Measurements from ENCODE around the gene SLC25A52.

The SLC25A52 gene

DNA sequence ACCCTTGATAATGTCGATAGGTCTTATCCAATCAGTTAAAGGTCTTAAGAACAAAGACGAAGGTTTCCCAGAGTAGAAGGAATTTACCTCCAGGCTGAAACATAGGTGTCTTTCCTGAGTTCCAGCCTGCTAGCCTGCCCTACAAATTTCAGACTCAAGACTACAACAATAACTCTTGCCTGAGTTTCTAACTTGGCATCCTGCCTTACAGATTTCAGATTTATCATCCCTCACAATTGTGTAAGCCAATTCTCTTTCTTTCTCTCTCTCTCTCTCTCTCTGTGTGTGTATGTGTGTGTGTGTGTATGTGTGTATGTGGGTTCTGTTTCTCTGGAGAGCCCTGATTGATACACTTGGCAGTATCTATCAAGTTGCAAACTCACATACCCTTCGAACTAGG lies 39.1 kb downstream of the SLC25A52 start:
- TF ChIP-seq GATA2 (IDR thresholded peaks at IDR 0.05; ENCODE audit: low read depth, low read length) (no peak), GATA3 (IDR thresholded peaks at IDR 0.05; ENCODE audit: low read depth, low read length) (no peak)

DNA sequence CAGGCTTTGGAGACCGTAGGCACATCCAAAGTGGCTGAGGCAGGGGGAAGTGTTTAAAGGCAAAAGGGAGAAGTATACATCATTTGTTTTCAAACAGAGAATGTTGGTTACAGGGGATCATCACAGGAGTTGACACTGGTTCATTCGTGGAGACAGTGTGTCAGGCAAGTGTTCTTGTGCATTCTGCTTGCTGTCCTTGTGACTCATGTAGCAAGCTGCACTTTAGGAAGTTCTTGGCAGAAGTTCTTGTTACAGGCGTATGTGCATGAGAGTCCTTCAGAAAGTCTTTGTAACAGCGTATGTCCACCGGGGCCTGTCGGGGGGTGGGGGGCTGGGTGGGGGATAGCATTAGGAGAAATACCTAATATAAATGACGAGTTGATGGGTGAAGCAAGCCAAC lies 39.8 kb downstream of the SLC25A52 start:
- TF ChIP-seq GATA3 (IDR thresholded peaks at IDR 0.05; ENCODE audit: low read depth, low read length) = no peak
- no peak for TF ChIP-seq GATA2 (IDR thresholded peaks at IDR 0.05; ENCODE audit: low read depth, low read length)

DNA sequence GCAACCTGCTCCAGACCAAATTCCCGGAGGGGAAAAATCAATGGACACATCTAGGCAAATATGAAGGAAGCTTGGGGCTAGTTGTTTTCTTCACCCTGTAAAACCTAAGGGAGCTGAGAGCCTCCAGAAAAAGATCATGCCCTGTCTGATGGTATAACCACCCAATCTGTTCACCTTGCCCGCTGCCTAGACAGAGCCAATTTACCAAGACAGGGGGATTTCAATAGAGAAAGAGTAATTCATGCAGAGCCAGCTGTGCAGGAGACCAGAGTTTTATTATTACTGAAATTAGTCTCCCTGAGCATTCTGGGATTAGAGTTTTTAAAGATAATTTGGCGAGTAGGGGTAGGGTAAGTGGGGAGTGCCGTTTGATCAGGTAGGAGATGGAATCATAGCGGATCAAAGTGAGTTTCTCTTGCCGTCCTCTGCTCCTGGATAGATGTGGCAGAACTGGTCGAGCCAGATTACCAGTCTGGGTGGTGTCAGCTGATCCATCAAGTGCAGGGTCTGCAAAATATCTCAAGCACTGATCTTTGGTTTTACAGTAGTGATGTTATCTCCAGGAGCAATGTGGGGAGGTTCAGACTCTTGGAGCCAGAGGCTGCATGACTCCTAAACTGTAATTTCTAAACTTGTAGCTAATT lies 41.2 kb downstream of the SLC25A52 start:
- TF ChIP-seq GATA2 (IDR thresholded peaks at IDR 0.05; ENCODE audit: low read depth, low read length) (no peak), GATA3 (IDR thresholded peaks at IDR 0.05; ENCODE audit: low read depth, low read length) (no peak)

DNA sequence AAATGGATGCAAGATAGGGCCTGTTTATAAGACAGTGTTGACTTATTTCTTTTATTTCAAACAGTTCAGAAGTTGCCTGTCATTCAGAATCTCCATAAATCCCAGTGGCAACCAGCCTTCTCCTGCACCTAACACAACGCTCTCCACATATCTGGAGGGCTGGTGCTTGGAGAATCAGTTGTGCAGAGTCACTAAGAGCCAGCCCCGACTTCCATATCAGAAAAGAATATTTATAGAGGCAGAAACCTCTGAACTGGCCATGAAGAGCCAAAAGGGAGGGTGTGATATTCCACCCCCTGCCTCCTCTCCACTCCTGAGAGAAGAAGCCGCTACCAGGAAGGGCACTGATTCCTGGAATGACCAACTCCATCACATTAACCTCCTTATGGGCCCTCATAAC lies 42.3 kb downstream of the SLC25A52 start:
- no peak for TF ChIP-seq GATA2 (IDR thresholded peaks at IDR 0.05; ENCODE audit: low read depth, low read length)
- no peak for TF ChIP-seq GATA3 (IDR thresholded peaks at IDR 0.05; ENCODE audit: low read depth, low read length)

DNA sequence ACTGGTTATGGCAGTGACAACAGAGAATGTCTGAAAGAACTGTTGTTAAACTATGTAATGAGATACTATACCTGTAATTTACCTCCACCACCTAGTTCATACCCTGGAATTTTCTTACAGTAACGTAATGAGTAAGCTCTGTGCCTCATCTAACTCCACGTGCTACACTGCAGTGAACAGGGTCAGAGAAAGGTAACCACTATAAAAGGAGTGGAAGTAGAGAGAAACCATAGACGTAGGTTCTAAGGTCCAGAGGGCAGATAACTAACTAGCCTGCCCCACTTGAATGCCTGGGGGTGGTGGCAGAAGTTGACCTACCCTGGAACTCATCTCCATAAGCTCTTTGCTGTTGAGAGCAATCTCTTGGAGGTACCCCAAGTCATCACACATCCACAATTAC lies 44.3 kb downstream of the SLC25A52 start:
- no peak for TF ChIP-seq GATA3 (IDR thresholded peaks at IDR 0.05; ENCODE audit: low read depth, low read length)
- no peak for TF ChIP-seq GATA2 (IDR thresholded peaks at IDR 0.05; ENCODE audit: low read depth, low read length)

GRCh38 chr18:31711365-31712172 lies 49.1 kb downstream of the SLC25A52 start:
- TF ChIP-seq GATA3 (IDR thresholded peaks at IDR 0.05; ENCODE audit: low read depth, low read length) (no peak), GATA2 (IDR thresholded peaks at IDR 0.05; ENCODE audit: low read depth, low read length) (no peak)

- TF ChIP-seq GATA2 (IDR thresholded peaks at IDR 0.05; ENCODE audit: low read depth, low read length) (no peak), GATA3 (IDR thresholded peaks at IDR 0.05; ENCODE audit: low read depth, low read length) (no peak)
Measured at GRCh38 chr18:31710826-31711225, 49.9 kb downstream of the SLC25A52 start.

All from SH-SY5Y (cell line).